ENCODE results near the gene ETNK2.
"Not testable (repeated sequence)": the region's sequence is repeated elsewhere in the genome, so short reads cannot be mapped to it uniquely, and the experiment has no call there.

Gene ETNK2

DNA sequence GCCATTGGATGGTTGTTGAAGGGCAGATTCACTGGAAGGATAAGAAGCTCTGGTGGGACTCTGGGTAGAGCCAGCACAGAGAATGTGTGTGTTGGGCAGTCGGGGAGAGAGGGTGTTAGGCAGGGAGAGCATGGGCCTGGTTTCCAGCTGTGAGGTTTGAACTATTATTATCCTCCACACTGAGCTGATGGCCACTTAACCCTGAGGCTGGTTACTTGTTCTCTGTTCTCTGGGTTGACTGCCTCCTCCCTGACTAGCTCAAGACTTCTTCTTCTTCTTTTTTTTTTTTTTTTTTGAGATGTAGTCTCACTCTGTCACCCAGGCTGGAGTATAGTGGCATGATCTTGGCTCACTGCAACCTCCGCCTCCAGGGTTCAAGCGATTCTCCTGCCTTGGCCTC lies 61.7 kb downstream of the ETNK2 start:
- H3K4me3 ChIP-seq (ENCODE audit: low read depth, low read length); H3K79me1 ChIP-seq (ENCODE audit: low read length); H3K18ac ChIP-seq (ENCODE audit: low read length); H3K9ac ChIP-seq (ENCODE audit: low read length); H4K12ac ChIP-seq (ENCODE audit: low read depth, low read length); H3K9me3 ChIP-seq (ENCODE audit: insufficient read depth, low read depth, low read length); H3K27me3 ChIP-seq (ENCODE audit: insufficient read depth, low read length); H3K27ac ChIP-seq (ENCODE audit: low read depth, low read length); H2BK5ac ChIP-seq (ENCODE audit: low read depth, low read length, poor library complexity); H3K14ac ChIP-seq (ENCODE audit: low read length); DNase-seq; H2AK5ac ChIP-seq (ENCODE audit: low read length); H2BK12ac ChIP-seq (ENCODE audit: low read length); H4K91ac ChIP-seq (ENCODE audit: low read depth, low read length); H3K36me3 ChIP-seq (ENCODE audit: control insufficient read depth in 1 of 2, insufficient read depth in 2 of 2, low read length in 2 of 2); H2BK120ac ChIP-seq (ENCODE audit: insufficient read depth, low read length, poor library complexity); H3K23ac ChIP-seq (ENCODE audit: low read length); H4K8ac ChIP-seq (ENCODE audit: low read depth, low read length); H3K4me2 ChIP-seq (ENCODE audit: low read length); H2AFZ ChIP-seq (ENCODE audit: insufficient read depth, low read length, poor library complexity): not testable (repeated sequence)
- peaks cover 20% of the 10 kb centered on the region for H3K79me2 ChIP-seq (ENCODE audit: control insufficient read depth, insufficient read depth, low read length, poor library complexity)
- H3K4ac ChIP-seq (ENCODE audit: low read depth, low read length) = peak overlapping the region; percentile 49
- H3K4me1 ChIP-seq (ENCODE audit: control insufficient read depth in 1 of 2, insufficient read depth in 2 of 2, low read length in 2 of 2) = peaks cover 17 to 38% of the 10 kb centered on the region in 2 experiments
- WGBS (ENCODE audit: extremely low coverage, insufficient coverage, insufficient read length) = no CpG with 5 or more reads among the region's 3 CpGs

DNA sequence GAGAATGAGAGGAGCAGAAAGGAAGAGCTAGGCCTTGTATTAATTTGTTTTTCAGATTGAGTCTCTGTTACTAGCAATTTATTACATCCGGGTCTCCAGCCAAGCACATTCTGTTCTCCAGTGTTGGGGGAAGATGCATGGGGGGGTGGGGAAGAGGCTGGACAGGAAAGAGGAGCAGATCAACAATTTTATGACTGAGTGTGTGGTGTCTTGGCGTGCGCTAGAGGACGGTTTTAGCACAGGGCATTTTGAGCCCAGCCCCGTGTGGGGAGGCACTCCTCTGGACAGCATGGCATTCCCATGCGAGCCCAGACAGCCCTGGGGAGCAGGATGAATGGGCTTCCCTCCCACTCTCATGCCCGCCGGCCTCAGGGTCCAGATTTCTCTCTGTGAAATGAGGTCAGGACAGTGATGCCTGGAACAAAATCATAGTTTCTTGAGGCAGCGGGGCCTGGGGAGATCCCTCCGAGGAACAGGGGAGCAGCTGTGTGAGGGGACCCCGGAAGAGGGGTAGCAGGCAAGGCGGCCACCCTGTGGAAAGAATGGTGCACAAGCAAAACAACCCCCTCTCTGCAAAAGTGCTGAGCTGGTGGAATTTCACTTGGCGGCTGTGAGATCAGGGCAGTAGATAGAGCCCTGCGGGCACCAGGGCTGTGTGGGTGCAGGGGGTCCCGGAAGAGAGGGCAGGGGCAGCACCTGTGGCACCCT lies 62.6 kb downstream of the ETNK2 start:
- no peak overlapping the region for H3K4me2 ChIP-seq (ENCODE audit: low read length)
- H3K18ac ChIP-seq (ENCODE audit: low read length) = no peak overlapping the region
- no peaks in the 10 kb centered on the region for H3K36me3 ChIP-seq (ENCODE audit: control insufficient read depth in 1 of 2, insufficient read depth in 2 of 2, low read length in 2 of 2)
- H3K27ac ChIP-seq (ENCODE audit: low read depth, low read length) = no peak overlapping the region
- H4K12ac ChIP-seq (ENCODE audit: low read depth, low read length) = no peak overlapping the region
- H3K9me3 ChIP-seq (ENCODE audit: insufficient read depth, low read depth, low read length) = no peaks in the 10 kb centered on the region
- no peak overlapping the region for H2BK5ac ChIP-seq (ENCODE audit: low read depth, low read length, poor library complexity)
- no peak overlapping the region for H2AFZ ChIP-seq (ENCODE audit: insufficient read depth, low read length, poor library complexity)
- no peaks in the 10 kb centered on the region for H3K27me3 ChIP-seq (ENCODE audit: insufficient read depth, low read length)
- H3K79me2 ChIP-seq (ENCODE audit: control insufficient read depth, insufficient read depth, low read length, poor library complexity) = peaks cover 22% of the 10 kb centered on the region
- no CpG with 5 or more reads among the region's 15 CpGs for WGBS (ENCODE audit: extremely low coverage, insufficient coverage, insufficient read length)
- no peak overlapping the region for H3K23ac ChIP-seq (ENCODE audit: low read length)
- no peak overlapping the region for H2BK120ac ChIP-seq (ENCODE audit: insufficient read depth, low read length, poor library complexity)
- peaks cover 12 to 36% of the 10 kb centered on the region in 2 experiments for H3K4me1 ChIP-seq (ENCODE audit: control insufficient read depth in 1 of 2, insufficient read depth in 2 of 2, low read length in 2 of 2)
- DNase-seq = no peak
- H3K79me1 ChIP-seq (ENCODE audit: low read length) = no peaks in the 10 kb centered on the region
- H4K8ac ChIP-seq (ENCODE audit: low read depth, low read length) = no peak overlapping the region
- H3K4me3 ChIP-seq (ENCODE audit: low read depth, low read length) = no peak overlapping the region
- H2AK5ac ChIP-seq (ENCODE audit: low read length) = no peak overlapping the region
- no peak overlapping the region for H3K9ac ChIP-seq (ENCODE audit: low read length)
- H3K14ac ChIP-seq (ENCODE audit: low read length) = no peak overlapping the region
- H3K4ac ChIP-seq (ENCODE audit: low read depth, low read length) = peak overlapping the region; percentile 75
- H4K91ac ChIP-seq (ENCODE audit: low read depth, low read length) = no peak overlapping the region
- no peak overlapping the region for H2BK12ac ChIP-seq (ENCODE audit: low read length)

DNA sequence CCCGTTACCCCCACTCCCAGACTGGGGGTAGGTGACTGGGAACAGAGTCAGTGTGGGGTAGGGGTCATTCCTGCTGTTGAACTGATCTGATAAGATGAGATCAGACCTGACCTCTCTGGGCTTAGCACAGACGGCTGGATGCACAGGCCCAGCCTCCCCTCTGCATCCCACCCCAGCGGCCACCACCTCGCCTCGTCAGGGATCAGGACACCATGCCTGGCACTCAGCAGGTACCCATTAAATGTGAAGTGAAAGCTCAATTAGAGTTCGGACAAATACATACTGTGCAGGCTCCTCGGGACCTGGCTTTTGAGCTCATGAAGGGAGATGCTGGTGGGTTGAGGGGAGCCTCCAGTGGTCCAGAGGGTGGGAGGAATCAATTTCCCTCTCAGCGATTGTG lies 63.2 kb downstream of the ETNK2 start:
- Histone ChIP-seq H3K4me3 (ENCODE audit: low read depth, low read length) (no peak overlapping the region), H3K27me3 (ENCODE audit: insufficient read depth, low read length) (no peaks in the 10 kb centered on the region), H3K4me2 (ENCODE audit: low read length) (no peak overlapping the region), H3K4me1 (ENCODE audit: control insufficient read depth in 1 of 2, insufficient read depth in 2 of 2, low read length in 2 of 2) (peaks cover 13 to 36% of the 10 kb centered on the region in 2 experiments), H3K79me1 (ENCODE audit: low read length) (no peaks in the 10 kb centered on the region), H4K8ac (ENCODE audit: low read depth, low read length) (no peak overlapping the region), H3K23ac (ENCODE audit: low read length) (no peak overlapping the region), H3K4ac (ENCODE audit: low read depth, low read length) (peak overlapping the region; percentile 75), H3K27ac (ENCODE audit: low read depth, low read length) (no peak overlapping the region), H3K9me3 (ENCODE audit: insufficient read depth, low read depth, low read length) (no peaks in the 10 kb centered on the region), H3K36me3 (ENCODE audit: control insufficient read depth in 1 of 2, insufficient read depth in 2 of 2, low read length in 2 of 2) (no peaks in the 10 kb centered on the region), H2BK120ac (ENCODE audit: insufficient read depth, low read length, poor library complexity) (no peak overlapping the region), H4K91ac (ENCODE audit: low read depth, low read length) (no peak overlapping the region), H3K79me2 (ENCODE audit: control insufficient read depth, insufficient read depth, low read length, poor library complexity) (peaks cover 25% of the 10 kb centered on the region), H2BK12ac (ENCODE audit: low read length) (no peak overlapping the region), H2BK5ac (ENCODE audit: low read depth, low read length, poor library complexity) (no peak overlapping the region), H3K9ac (ENCODE audit: low read length) (no peak overlapping the region), H4K12ac (ENCODE audit: low read depth, low read length) (no peak overlapping the region), H2AK5ac (ENCODE audit: low read length) (no peak overlapping the region), H3K18ac (ENCODE audit: low read length) (no peak overlapping the region), H2AFZ (ENCODE audit: insufficient read depth, low read length, poor library complexity) (no peak overlapping the region), H3K14ac (ENCODE audit: low read length) (no peak overlapping the region)
- no peak for DNase-seq
- no CpG with 5 or more reads among the region's 8 CpGs for WGBS (ENCODE audit: extremely low coverage, insufficient coverage, insufficient read length)

DNA sequence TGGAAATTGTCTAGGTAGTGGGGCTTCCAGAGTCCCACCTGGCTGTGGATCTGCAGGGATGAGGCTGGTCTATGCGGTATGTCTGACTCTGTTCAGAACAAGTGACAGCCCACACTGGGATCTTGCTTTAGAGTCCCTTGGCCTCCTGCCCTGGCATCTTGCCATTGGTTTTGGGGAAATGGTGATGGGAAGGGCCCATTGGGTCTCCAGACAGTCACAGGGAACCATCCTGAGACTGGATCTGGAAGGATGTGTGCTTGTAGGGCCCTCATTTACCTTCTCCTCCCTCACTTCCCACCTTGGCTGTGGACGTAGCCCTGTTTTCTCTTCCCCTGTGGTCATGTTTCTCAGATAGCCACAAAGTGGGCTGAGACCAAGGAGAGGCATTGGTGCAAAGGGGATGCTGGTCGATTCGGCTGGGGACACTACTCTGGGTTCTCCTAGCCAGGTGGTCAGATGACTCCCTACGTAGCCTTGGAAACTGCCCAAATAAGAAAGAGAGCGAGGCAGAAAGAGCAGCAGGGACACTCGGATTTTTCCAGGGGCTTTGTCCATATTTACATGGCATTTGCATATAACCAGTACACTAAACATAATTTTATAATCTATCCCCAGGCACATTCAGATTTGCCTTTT lies 63.8 kb downstream of the ETNK2 start:
- Histone ChIP-seq H3K36me3 (ENCODE audit: control insufficient read depth in 1 of 2, insufficient read depth in 2 of 2, low read length in 2 of 2) (no peaks in the 10 kb centered on the region), H3K4ac (ENCODE audit: low read depth, low read length) (peak overlapping the region; percentile 75)
- no CpG with 5 or more reads among the region's 7 CpGs for WGBS (ENCODE audit: extremely low coverage, insufficient coverage, insufficient read length)

More for the DNA sequence above, 63.8 kb downstream of the ETNK2 start:
- no peak overlapping the region for H4K12ac ChIP-seq (ENCODE audit: low read depth, low read length)
- no peak overlapping the region for H3K14ac ChIP-seq (ENCODE audit: low read length)
- H3K4me1 ChIP-seq (ENCODE audit: control insufficient read depth in 1 of 2, insufficient read depth in 2 of 2, low read length in 2 of 2) = peaks cover 15 to 35% of the 10 kb centered on the region in 2 experiments
- no peak overlapping the region for H3K27ac ChIP-seq (ENCODE audit: low read depth, low read length)
- H2AK5ac ChIP-seq (ENCODE audit: low read length) = no peak overlapping the region
- no peak overlapping the region for H3K18ac ChIP-seq (ENCODE audit: low read length)
- H4K8ac ChIP-seq (ENCODE audit: low read depth, low read length) = no peak overlapping the region
- no peaks in the 10 kb centered on the region for H3K9me3 ChIP-seq (ENCODE audit: insufficient read depth, low read depth, low read length)
- H3K79me1 ChIP-seq (ENCODE audit: low read length) = no peaks in the 10 kb centered on the region
- H3K4me2 ChIP-seq (ENCODE audit: low read length) = no peak overlapping the region
- no peak overlapping the region for H3K9ac ChIP-seq (ENCODE audit: low read length)
- no peak overlapping the region for H4K91ac ChIP-seq (ENCODE audit: low read depth, low read length)
- peak in 1 of 2 donors; percentile 26 for DNase-seq
- H3K23ac ChIP-seq (ENCODE audit: low read length) = no peak overlapping the region
- no peaks in the 10 kb centered on the region for H3K27me3 ChIP-seq (ENCODE audit: insufficient read depth, low read length)
- H2BK5ac ChIP-seq (ENCODE audit: low read depth, low read length, poor library complexity) = no peak overlapping the region
- H2BK120ac ChIP-seq (ENCODE audit: insufficient read depth, low read length, poor library complexity) = no peak overlapping the region
- no peak overlapping the region for H2AFZ ChIP-seq (ENCODE audit: insufficient read depth, low read length, poor library complexity)
- H3K4me3 ChIP-seq (ENCODE audit: low read depth, low read length) = no peak overlapping the region
- peaks cover 27% of the 10 kb centered on the region for H3K79me2 ChIP-seq (ENCODE audit: control insufficient read depth, insufficient read depth, low read length, poor library complexity)
- no peak overlapping the region for H2BK12ac ChIP-seq (ENCODE audit: low read length)

All from trophoblast cell (in vitro differentiated cells and primary cell).